ENCODE results near the gene DENND1A.

DNA sequence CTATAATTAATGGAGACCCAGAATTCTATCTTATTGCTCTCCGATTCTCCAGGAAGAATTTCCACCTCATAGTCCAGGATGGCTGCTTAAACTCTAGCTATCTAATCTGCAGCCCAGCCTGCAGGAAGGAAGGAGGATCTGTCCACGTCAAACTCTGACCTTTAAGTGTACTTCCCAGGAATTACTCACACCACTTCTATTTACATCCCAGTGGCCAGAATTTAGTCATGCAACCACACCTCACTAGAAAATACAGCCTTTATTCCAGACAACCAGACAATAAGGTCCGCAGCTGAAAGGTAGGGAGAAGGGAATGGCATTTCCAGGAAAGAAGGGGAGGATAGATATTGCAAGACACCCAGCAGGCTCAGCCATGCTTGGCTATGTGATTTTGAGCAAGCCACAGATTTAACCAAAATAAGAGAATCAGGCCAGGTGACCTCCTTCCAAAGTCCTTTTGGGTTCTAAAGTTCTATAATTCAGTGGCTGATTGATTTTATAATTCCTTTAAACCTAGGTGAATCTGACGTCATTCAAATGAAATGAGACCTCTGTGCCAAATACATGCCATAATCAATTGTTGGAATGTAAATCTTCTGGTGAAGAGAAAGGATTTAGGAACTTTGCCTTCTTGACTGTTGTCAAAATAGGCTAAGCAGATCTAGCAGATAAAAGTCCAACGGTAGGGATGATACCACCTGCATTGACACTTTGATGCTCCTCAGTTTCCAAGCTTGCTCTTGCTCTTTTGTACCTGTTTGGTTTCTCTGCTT, 3.7 kb upstream of the DENND1A start:
- TF ChIP-seq NFRKB (IDR thresholded peaks at IDR 0.05) (no peak), BHLHE40 (IDR thresholded peaks at IDR 0.05; ENCODE audit: borderline replicate concordance) (no peak), FOXK2 (IDR thresholded peaks at IDR 0.05) (no peak), L3MBTL2 (conservative IDR thresholded peaks at IDR 0.05) (no peak), FOXA1 (IDR thresholded peaks at IDR 0.05) (no peak), SP1 (IDR thresholded peaks at IDR 0.05) (no peak), TARDBP (IDR thresholded peaks at IDR 0.05) (no peak)

Data from HEK293T (cell line).